GM19025 (cell line): ENCODE data around the gene DNMBP.
"Not testable (repeated sequence)": the region's sequence is repeated elsewhere in the genome, so short reads cannot be mapped to it uniquely, and the experiment has no call there.

Experiments
- ATAC-seq: cut with Tn5 transposase; IDR thresholded peaks from one replicate; pipeline ENCODE4 v1.9.1; 2021; ENCODE audit warnings: mild to moderate bottlenecking, low read depth, moderate library complexity; ENCODE audit not compliant: unreplicated experiment

DNMBP gene

DNA sequence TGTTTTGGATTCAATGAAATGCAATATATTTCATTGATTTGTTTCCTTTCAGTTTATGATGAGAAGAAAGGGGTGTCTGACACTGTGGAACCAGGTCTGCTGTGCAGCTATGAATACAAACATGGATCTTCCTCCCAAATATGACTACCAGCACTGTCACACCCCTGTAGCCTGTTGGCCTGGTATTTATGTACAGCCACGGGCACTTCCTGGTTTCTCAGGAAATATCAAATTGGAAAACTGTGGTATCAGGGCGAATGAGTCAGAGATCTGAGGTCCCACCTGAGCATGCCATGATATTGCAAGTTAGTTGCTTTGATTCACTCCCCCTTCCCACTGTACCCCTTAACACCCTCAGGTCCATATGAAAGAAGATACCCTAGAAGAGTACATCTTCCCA is 87.8 kb downstream of the DNMBP start:
- ATAC-seq = no peak

DNA sequence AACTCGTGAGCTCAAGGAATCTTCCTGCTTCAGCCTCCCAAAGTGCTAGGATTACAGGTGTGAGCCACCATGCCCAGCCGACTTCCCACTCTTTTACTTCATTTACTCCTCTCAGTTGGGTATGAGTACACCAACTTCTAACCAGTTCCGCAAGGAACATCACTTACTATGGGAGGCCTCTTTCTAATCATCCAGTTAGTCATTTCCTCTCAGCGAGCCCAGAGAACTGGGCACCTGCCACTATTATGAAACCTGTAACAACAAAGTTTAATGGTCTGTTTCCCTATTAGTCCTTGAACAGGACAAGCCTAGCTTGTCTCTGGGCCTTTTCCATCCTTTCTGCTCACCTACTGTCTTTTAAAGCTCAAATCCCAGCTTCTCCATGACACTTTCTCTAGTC is 88.8 kb downstream of the DNMBP start:
- ATAC-seq = no peak

GRCh38 chr10:99920486-99920885 is 89.3 kb downstream of the DNMBP start:
- ATAC-seq = no peak

DNA sequence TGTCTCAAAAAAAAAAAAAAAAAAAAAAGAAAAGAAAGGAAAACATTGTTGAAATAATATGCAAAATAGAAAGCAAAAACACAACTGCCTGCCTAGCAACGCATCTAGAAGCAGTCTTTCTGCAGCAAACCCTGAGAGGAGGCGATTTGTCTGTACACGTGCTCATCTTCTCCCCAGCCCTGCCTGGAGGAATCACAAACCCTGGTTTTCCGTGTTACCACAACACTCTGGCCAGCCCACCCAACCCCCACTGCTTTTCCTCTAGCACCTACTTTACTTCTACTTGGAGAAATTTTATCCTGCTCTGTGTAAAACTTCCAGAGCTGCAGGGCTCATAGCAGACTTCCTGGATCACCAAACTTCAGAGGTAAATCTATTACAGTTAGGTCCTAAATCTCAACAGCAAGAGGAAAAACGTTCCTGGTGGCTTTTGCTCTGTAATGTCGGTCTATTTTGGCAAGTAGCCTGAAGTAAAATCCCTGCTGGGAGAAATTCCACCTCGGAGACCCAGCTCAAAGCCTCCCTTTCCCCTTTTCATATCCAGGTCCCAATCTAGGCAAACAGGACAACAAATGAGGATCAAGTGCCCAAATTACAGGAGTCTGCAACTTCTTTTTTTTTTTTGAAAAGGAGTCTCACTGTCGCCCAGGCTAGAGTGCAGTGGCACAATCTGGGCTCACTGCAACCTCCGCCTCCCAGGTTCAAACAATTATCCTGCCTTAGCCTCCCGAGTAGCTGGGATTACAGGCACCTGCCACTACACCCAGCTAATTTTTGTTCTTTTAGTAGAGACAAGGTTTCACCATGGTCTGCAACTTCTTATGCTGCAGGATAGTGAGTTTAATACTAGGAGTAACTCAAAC is 91.6 kb downstream of the DNMBP start:
- ATAC-seq = no peak

DNA sequence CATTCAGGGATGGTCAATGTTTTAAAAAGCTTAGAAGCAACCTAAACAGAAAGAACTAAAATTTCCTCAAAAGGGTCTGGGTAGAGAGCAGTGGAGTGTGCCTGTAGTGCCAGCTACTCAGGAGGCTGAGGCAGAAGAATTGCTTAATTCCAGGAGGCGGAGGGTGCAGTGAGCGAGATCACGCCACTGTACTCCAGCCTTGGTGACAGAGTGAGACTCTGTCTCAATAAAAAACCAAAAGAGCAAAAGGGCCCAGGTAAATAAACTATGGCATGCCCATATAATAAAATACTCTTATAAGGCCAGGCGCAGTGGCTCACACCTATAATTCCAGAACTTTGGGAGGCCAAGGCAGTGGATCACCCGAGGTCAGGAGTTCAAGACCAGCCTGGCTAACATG is 93.0 kb downstream of the DNMBP start:
- no peak for ATAC-seq

DNA sequence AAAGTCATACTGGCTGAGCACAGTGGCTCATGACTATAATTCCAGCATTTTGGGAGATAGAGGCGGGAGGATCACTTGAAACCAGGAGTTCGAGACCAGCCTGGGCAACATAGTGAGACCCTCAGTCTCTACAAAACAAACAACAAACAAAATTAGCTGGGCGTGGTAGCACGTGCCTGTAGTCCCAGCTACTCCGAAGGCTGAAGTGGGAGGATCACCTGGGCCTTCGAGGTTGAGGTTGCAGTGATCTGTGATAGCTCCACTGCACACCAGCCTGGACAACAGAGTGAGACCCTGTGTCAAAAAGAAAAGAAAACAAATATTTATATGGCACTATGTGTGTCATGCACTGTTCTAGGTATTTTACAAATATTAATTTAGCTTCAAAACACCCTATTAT is 94.3 kb downstream of the DNMBP start:
- no peak for ATAC-seq

GRCh38 chr10:99914236-99914635 is 95.5 kb downstream of the DNMBP start:
- ATAC-seq = no peak

DNA sequence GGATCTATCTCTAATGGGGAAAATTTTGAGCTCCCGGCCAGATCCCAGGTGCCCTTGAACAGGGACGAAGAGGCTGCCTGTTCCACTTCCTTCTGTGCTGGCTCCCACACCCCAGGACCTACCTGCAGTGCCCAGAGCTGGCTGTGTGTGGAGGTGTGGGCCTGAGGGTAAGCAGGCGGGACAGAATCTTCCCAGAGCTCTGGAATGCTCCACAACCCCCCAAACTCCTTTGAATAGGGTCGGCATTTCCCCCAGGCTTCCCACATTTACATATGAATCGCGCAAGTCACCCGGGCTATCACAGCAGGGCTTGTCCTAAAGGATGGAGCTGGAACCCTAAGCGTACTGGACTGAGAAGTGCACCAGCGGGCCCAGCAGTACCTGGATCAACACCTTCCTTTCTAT is 95.9 kb downstream of the DNMBP start:
- ATAC-seq = no peak

DNA sequence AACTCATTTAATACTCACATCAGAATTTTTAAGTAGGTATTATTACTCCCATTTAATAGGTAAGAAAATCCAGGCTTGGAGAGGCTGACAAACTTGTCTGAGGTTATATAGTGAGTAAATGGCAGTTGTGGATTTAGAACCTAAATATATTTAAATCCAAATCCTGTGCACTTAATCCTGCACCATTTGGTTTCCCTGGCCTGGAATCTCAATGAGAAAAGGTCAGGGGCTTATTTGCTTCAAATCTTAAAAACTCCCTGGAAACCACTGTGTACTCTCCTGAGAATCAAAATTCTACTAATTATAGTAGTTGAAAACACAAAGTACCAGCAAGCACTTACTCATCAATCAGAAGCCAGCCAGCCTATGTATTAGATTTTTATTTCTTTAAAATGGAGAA is 97.7 kb downstream of the DNMBP start:
- ATAC-seq = no peak

DNA sequence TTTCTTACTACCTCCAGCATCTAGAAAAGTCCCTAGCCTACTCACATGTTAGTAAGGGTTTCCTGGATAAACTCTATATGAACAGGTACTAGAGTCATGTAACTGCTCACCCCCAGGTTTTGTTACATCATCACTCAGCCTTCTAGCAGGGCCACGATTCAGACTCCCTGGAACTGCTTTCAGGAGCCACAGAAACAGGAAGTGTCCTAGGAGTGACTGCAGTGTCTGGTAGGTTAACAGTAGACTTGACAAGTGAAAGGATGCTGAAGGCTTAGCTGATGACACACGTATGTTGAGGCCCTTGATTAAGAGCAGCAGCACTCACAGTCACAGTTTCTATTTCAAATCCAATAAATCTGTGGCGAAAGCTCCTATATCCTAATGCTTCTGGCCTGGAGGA is 101.2 kb downstream of the DNMBP start:
- ATAC-seq = no peak

- no peak for ATAC-seq
Observed at GRCh38 chr10:99906470-99906869, 103.3 kb downstream of the DNMBP start.

DNA sequence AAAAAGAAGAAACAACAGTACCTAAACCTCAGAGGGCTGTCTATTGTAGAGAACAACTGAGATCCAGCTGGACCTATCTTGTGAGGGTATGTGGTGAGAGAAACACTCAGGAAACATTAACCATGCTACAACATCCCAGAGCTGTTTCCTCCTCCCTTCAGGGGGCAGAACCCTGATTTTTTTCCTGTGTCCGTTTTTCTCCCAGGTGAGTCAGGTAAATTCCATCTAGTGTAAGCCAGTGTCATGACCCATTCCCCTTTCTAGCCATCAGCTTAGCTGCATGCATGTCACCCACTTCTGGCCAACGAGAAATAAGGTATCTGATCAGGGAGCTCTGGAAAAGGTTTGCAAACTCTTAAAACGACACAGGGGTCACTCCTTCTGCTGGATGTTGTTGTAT is 103.8 kb downstream of the DNMBP start:
- ATAC-seq = no peak

- no peak for ATAC-seq
Observed at GRCh38 chr10:99895867-99896266, 113.9 kb downstream of the DNMBP start.

DNA sequence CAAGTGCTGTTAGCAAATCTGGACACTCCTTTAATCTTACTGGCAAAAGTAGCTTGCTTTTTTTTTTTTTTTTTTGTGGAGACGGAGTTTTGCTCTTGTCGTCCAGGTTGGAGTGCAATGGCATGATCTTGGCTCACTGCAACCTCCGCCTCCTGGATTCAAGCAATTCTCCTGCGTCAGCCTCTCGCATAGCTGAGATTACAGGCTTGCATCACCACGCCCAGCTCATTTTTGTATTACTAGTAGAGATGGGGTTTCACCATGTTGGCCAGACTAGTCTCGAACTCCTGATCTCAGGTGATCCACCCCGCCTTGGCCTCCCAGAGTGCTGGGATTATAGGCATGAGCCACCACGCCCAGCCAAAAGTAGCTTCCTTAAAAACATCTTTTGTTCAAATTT is 114.7 kb downstream of the DNMBP start:
- not testable (repeated sequence) for ATAC-seq

GRCh38 chr10:99894613-99895012 is 115.1 kb downstream of the DNMBP start:
- no peak for ATAC-seq

- ATAC-seq = no peak
Observed at GRCh38 chr10:99888622-99889021, 121.1 kb downstream of the DNMBP start.

- ATAC-seq = no peak
Observed at GRCh38 chr10:99883523-99883922, 126.2 kb downstream of the DNMBP start.

DNA sequence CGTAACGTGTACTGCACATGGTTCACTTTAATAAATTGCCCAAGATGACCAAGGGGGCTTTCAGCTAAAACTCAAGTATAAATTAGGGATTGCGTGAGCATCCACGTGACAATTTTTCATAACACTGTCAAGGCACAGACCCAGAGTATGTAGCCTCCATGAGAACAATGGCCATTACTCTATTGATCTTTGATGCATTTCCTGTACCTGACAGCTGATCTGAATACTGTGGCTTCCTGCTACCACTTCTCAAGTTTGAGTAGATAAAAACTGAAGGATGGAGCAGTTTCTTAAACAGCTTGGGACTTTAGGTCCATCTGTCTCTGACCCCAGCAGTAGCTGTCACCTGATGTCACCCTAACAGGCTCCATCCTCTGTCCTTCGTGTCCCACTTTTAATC is 128.4 kb downstream of the DNMBP start:
- no peak for ATAC-seq

DNA sequence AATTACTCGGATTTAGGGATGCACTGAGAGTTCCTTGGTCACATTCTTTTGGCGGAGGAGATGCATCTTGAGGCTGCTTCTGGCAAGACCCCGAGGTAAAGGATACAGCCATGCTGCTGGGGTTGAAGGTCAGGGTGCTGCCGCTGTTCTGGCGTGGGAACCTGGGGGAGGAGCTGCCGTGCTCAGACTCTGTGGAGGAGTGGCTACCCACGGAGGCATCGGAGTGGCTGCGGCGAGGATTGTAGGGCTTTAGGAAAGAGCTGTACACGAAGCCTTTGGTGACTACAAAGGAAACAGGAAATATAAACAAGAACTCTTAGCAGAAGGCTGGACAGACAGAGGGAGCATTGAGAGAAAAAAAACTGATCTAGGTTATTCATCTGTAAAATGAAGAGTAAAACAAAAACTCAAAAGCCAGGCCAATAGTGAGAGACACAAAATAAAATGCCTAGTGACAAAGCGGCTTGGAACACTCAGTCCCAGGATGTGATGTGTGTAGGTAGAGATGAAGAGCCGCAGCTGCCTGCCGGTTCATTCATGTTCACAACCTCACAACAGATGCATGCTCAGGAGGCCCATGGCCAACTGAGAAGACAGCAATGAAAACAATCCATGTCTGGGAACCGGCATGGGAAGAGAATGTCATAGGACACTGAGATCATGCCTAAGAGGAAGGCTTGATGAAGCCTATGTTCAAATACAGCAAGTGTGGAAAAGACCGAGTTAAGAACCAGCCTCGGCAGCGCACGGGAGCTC is 129.5 kb downstream of the DNMBP start:
- ATAC-seq = no peak

- no peak for ATAC-seq
Observed at GRCh38 chr10:99875473-99875872, 134.3 kb downstream of the DNMBP start.

GRCh38 chr10:99874341-99875085 is 135.2 kb downstream of the DNMBP start:
- ATAC-seq = no peak
